ENCODE results near the gene FUNDC2. TPM values are rescaled to one million over a fixed set of nuclear protein-coding genes. Genes with fewer than 3 reads are reported as not detected.

Gene FUNDC2
- total and polyA plus RNA-seq, 12 donors, result 71.5 to 210 (median 113) TPM

DNA sequence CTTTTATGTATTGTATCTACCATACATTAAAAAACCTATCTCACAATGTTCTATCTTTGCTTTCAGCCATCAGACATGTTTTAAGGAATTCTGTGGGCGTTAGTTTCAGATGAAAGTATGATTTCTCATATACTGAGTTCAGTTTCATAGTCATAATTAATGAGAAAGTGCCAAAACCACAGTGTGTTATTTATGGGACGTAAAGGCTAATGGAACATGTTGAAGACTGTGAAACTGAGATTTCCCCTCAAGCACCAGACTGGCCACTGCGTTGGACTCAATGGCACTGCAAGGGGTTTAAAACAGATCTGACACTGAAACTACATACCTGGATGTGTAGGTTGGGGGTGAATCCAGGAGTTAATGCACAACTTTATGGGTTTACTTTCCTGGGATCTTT lies 36.1 kb upstream of the FUNDC2 start:
- Histone ChIP-seq H3K4me3 (no peak overlapping the region), H3K9me3 (replicated peaks in 1 of 3) (no peaks in the 10 kb centered on the region), H3K36me3 (replicated peaks in 1 of 2) (no peaks in the 10 kb centered on the region), H3K27ac (no peak overlapping the region), H3K4me1 (replicated peaks in 1 of 2) (peaks cover 0 to 6% of the 10 kb centered on the region in 2 donors), H3K27me3 (no peaks in the 10 kb centered on the region)
- DNase-seq, result no peak
- whole genome bisulfite sequencing, 4 donors, result 69 to 93% (median 82%) methylated on average over 3 of the region's 3 CpGs
- intact Hi-C loops (cut with DNase I), result no loop called here
- TF ChIP-seq POLR2A (IDR thresholded peaks at IDR 0.05), result no peak
- TF ChIP-seq, protein P1, sequence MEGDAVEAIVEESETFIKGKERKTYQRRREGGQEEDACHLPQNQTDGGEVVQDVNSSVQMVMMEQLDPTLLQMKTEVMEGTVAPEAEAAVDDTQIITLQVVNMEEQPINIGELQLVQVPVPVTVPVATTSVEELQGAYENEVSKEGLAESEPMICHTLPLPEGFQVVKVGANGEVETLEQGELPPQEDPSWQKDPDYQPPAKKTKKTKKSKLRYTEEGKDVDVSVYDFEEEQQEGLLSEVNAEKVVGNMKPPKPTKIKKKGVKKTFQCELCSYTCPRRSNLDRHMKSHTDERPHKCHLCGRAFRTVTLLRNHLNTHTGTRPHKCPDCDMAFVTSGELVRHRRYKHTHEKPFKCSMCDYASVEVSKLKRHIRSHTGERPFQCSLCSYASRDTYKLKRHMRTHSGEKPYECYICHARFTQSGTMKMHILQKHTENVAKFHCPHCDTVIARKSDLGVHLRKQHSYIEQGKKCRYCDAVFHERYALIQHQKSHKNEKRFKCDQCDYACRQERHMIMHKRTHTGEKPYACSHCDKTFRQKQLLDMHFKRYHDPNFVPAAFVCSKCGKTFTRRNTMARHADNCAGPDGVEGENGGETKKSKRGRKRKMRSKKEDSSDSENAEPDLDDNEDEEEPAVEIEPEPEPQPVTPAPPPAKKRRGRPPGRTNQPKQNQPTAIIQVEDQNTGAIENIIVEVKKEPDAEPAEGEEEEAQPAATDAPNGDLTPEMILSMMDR (IDR thresholded peaks at IDR 0.05), result no peak

DNA sequence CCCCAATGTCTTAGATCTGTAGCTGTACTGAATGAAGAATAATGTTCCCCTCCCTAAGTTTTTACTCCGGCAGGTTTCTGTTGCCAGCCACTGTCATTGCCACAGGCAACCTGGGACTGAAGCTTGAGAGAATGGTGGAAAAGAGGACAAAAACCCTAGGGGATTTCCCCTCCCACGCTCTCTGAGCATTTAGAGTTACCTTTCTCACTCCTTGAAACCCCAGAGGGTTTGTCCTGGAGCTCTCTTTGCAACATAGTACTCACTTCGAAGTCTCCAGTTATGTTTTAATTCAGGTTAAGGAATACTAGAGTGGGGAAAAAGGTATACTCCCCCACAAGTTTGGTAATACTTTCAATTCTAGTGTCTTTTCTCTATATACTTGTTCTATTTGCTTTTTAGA lies 35.6 kb upstream of the FUNDC2 start:
- Histone ChIP-seq H3K4me3 (no peak overlapping the region), H3K4me1 (replicated peaks in 1 of 2) (peaks cover 0 to 6% of the 10 kb centered on the region in 2 donors), H3K27me3 (no peaks in the 10 kb centered on the region), H3K36me3 (replicated peaks in 1 of 2) (no peaks in the 10 kb centered on the region), H3K9me3 (replicated peaks in 1 of 3) (no peaks in the 10 kb centered on the region), H3K27ac (no peak overlapping the region)
- intact Hi-C loops (cut with DNase I), result no loop called here
- DNase-seq, result no peak
- TF ChIP-seq, protein P1 (IDR thresholded peaks at IDR 0.05), result no peak
- TF ChIP-seq POLR2A (IDR thresholded peaks at IDR 0.05), result no peak
- WGBS, 4 donors, result 64 to 96% (median 81%) methylated on average over 3 of the region's 3 CpGs

DNA sequence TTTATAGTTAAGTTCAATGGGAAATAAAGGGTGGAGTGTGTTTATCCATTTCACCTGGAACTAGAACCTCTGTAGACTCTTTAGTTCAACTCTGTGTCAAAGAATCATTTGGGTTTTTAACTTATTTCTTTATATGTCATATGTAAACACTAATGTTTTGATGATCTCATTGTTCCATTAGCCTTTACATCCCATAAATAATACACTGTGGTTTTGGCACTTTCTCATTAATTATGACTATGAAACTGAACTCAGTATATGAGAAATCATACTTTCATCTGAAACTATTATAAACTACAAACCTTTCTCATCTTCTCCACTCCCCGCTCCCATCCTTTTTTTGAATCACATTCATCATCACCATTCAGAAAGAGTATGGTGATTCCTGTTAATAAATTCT lies 35.2 kb upstream of the FUNDC2 start:
- WGBS, 4 donors, result 91 to 97% (median 92%) methylated on average over 1 of the region's 1 CpG
- H3K4me1 ChIP-seq (replicated peaks in 1 of 2), result peaks cover 0 to 6% of the 10 kb centered on the region in 2 donors
- TF ChIP-seq, protein P1 (IDR thresholded peaks at IDR 0.05), result no peak
- intact Hi-C loops (cut with DNase I), result no loop called here
- no peak overlapping the region for H3K27ac ChIP-seq
- no peaks in the 10 kb centered on the region for H3K36me3 ChIP-seq (replicated peaks in 1 of 2)
- no peak overlapping the region for H3K4me3 ChIP-seq
- DNase-seq, result no peak
- H3K27me3 ChIP-seq, result no peaks in the 10 kb centered on the region
- no peaks in the 10 kb centered on the region for H3K9me3 ChIP-seq (replicated peaks in 1 of 3)

DNA sequence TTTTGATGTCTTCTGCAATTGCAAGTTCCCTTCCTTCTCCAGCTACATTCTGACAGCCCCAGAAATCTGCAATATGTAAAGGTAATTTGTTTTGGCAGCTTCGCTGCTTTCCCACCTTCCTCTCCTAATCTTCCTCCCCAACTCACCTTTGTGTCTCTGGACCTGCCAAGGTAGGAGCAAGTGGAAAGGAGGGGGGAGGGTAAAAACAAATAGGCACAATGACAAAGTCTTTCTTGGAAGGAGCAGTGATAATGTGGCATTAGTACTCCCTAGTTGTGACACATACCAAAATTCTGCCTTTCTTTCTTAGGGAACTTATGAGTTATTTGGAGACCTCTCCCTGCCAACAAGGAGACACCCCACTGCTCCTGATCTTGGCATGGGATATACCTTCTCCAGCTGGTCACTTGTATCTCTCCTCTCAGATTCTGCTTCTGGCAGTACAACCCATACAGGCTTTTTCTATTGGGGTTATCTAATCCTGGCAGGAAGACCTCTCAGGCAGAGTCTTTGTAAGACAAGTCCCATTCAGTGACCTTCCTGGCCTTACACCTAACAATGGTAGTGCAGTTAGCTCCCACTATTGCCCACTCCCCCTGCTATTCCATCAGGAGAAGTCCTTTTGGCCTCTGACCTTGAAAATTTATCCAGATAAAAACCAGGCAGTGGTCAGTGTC lies 28.3 kb upstream of the FUNDC2 start:
- WGBS, 4 donors, result 63 to 100% (median 82%) methylated on average over 1 of the region's 1 CpG
- intact Hi-C loops (cut with DNase I), result no loop called here
- no peaks in the 10 kb centered on the region for H3K9me3 ChIP-seq (replicated peaks in 1 of 3)
- no peaks in the 10 kb centered on the region for H3K4me1 ChIP-seq (replicated peaks in 1 of 2)
- no peak overlapping the region for H3K27ac ChIP-seq
- H3K36me3 ChIP-seq (replicated peaks in 1 of 2), result no peaks in the 10 kb centered on the region
- H3K27me3 ChIP-seq, result no peaks in the 10 kb centered on the region
- DNase-seq, result no peak
- no peak for TF ChIP-seq POLR2A (IDR thresholded peaks at IDR 0.05)
- TF ChIP-seq, protein P1 (IDR thresholded peaks at IDR 0.05), result no peak
- H3K4me3 ChIP-seq, result no peak overlapping the region

Data from adrenal gland (tissue), 12 donors.